DND-41 (cell line): Measurements from ENCODE around the gene GRID1.

Experiments used
- EZH2 ChIP-seq: IDR thresholded peaks from 3 replicates; pipeline ENCODE4 v1.6.1; 2012; ENCODE audit warnings: borderline replicate concordance, low read depth, mild to moderate bottlenecking, moderate library complexity, low read length, inconsistent platforms; ENCODE audit not compliant: severe bottlenecking
- TF ChIP-seq, protein P1 (sequence below): IDR thresholded peaks from 2 replicates; pipeline ENCODE4 v1.5.1; 2012; ENCODE audit warnings: borderline replicate concordance, low read length, moderate library complexity, mild to moderate bottlenecking; ENCODE audit not compliant: poor library complexity, severe bottlenecking; ENCODE audit errors: extremely low read depth

DNA sequence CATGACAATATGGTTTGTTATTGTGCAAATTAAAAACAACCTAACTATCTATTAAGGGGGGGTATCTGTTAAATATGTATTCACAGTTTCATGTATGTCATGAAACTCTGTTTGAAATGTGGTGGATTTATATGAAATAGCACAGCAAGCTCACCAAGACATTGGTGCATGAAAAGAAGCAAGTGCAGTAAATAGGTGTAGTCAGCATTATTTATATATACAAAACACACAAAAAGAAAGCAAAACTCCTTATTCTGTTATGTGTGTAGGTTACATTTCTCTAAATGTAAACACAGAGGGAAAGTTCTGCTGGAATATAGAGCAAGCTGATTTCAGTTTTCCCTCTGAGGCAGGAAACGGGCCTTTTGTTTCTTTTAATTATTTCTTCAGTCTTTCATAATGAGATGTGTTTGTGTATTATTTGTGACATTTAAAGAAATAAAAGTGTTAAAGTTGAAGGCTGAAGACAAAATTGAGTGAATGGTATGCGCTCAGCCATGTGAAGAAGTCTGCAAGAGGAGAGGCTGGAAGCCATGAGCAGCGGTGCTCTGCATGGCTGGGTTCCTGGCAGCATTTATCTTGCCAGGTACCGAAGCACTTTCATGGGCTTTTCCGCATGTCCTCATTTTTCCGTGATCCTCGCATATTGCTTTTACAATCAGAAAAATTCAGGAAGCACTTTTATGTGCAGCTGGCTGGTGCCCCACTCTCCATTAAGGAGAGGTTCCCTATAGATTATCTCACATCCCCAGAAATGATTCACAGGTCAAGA, 38.5 kb downstream of the GRID1 start:
- TF ChIP-seq, protein P1, sequence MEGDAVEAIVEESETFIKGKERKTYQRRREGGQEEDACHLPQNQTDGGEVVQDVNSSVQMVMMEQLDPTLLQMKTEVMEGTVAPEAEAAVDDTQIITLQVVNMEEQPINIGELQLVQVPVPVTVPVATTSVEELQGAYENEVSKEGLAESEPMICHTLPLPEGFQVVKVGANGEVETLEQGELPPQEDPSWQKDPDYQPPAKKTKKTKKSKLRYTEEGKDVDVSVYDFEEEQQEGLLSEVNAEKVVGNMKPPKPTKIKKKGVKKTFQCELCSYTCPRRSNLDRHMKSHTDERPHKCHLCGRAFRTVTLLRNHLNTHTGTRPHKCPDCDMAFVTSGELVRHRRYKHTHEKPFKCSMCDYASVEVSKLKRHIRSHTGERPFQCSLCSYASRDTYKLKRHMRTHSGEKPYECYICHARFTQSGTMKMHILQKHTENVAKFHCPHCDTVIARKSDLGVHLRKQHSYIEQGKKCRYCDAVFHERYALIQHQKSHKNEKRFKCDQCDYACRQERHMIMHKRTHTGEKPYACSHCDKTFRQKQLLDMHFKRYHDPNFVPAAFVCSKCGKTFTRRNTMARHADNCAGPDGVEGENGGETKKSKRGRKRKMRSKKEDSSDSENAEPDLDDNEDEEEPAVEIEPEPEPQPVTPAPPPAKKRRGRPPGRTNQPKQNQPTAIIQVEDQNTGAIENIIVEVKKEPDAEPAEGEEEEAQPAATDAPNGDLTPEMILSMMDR: no peak
- no peak for TF ChIP-seq EZH2
